ENCODE measurements around the gene ADAMTS1. TPM values are rescaled to one million over a fixed set of nuclear protein-coding genes. Genes with fewer than 3 reads are reported as not detected.

Gene ADAMTS1
- total and polyA plus RNA-seq, 2 of the 13 experiments (the other 11 are each of a cell fraction or from before 2014, with no cell fraction given), result 0.02 to 0.11 TPM

DNA sequence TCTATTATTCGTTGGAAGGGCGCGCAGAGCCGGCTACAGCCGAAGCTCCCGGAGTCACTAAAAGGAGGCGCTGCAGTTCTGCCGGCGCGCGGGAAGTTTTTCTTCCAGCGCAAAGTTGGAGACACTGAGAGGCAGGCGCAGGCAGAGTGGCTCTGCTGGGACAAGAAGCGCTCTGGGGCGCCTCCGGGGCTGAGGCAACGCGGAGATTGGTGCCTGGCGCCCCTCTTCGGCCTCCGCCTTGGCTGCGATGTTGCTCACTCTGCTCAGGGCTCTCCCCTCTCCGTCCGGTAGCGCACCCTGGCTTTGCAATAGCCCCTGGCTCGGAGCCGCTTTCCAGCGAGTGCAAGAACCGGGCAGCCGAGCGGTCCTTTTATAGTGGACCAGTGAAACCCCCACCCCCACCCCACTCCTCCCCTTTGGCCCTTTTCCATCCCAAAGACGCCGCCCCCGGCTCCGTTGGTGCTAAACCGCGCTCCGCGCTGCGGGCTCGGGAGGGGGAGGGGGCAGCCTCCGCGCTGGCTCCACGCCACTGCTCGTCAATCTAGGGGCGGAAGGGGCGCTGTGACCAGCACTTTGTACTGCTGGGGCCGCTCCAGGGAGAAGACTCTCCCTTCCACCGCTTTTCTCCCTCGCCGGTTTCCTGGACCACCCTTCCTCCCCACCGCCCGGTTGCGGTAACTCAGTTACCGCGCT is at the start of gene ADAMTS1 (continued):
- TF ChIP-seq POLR2AphosphoS5 (IDR thresholded peaks at IDR 0.05; ENCODE audit: low read depth, low read length), result no peak
- TF ChIP-seq, protein P1, sequence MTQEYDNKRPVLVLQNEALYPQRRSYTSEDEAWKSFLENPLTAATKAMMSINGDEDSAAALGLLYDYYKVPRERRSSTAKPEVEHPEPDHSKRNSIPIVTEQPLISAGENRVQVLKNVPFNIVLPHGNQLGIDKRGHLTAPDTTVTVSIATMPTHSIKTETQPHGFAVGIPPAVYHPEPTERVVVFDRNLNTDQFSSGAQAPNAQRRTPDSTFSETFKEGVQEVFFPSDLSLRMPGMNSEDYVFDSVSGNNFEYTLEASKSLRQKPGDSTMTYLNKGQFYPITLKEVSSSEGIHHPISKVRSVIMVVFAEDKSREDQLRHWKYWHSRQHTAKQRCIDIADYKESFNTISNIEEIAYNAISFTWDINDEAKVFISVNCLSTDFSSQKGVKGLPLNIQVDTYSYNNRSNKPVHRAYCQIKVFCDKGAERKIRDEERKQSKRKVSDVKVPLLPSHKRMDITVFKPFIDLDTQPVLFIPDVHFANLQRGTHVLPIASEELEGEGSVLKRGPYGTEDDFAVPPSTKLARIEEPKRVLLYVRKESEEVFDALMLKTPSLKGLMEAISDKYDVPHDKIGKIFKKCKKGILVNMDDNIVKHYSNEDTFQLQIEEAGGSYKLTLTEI (CRISPR knock-in tag; conservative IDR thresholded peaks at IDR 0.05), result no peak

DNA sequence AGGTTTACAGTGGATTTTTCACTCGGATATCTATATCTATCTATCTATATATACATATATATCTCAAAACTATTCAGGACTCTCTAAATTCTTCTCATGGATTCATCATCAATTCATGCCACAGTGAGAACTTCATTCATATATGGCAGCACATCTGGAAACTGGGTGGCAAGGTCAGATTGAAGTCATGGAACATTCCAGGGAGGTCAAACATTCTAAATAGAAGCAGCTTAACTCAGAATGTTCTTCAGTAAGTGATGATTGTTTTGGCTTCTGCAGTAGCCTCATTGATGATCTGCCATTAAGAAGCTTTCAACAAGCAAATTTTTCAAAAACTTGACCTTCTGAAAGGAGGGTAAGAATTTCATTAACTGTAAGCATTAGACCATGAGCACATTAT is 46.9 kb upstream of the ADAMTS1 start:
- POLR2A ChIA-PET, result no interaction called here
- WGBS (ENCODE audit: low lambda C conversion rate), result 0% methylated on average over 1 of the region's 1 CpG
- H3K4me2 ChIP-seq (ENCODE audit: low read depth, low read length), result no peak overlapping the region
- no peak overlapping the region for H2AFZ ChIP-seq (ENCODE audit: low read length)
- no peak for ATAC-seq
- peaks cover 76% of the 10 kb centered on the region for H3K9me3 ChIP-seq (ENCODE audit: low read length)
- H3K27me3 ChIP-seq (ENCODE audit: control insufficient read depth in 1 of 2, insufficient read depth in 2 of 2, low read length in 2 of 2), result no peaks in the 10 kb centered on the region
- no peak for DNase-seq (ENCODE audit: low spot score)
- CTCF ChIA-PET (ENCODE audit: low intra/inter-chr PET ratio, low total read pairs), result no interaction called here
- intact Hi-C loops (cut with micrococcal nuclease; ENCODE audit: unreplicated experiment), result no loop called here
- no TSS peak for BruUV-seq (replicated peaks)
- no peaks in the 10 kb centered on the region for H4K20me1 ChIP-seq (ENCODE audit: insufficient read depth, low read length)
- no peaks in the 10 kb centered on the region for H3K4me1 ChIP-seq (ENCODE audit: insufficient read depth, low read length)
- no peak overlapping the region for H3K4me3 ChIP-seq (replicated peaks in 1 of 3; ENCODE audit: insufficient read depth in 1 of 3, low read depth in 2 of 3, low read length in 3 of 3)
- H3K36me3 ChIP-seq (replicated peaks in 1 of 2; ENCODE audit: control insufficient read depth in 1 of 2, insufficient read depth in 2 of 2, low read length in 2 of 2), result no peaks in the 10 kb centered on the region
- no peaks in the 10 kb centered on the region for H3K79me2 ChIP-seq (ENCODE audit: insufficient read depth, low read length)
- no peak for FAIRE-seq
- H3K27ac ChIP-seq (ENCODE audit: extremely low read length, insufficient read depth, low read length), result no peak overlapping the region
- H3K9ac ChIP-seq (ENCODE audit: insufficient read depth, low read depth, low read length), result no peak overlapping the region
- in situ Hi-C loops (cut with HindIII; ENCODE audit: extremely low pct_ligation_motif_present, low pct_unique_long_range_greater_than_20kb), result no loop called here
- TF ChIP-seq ZNF660 (CRISPR knock-in tag; IDR thresholded peaks at IDR 0.05; ENCODE audit: borderline replicate concordance, low read depth) (no peak), MXI1 (IDR thresholded peaks at IDR 0.05; ENCODE audit: borderline replicate concordance, low read depth, low read length) (no peak), SNAI1 (CRISPR knock-in tag; IDR thresholded peaks at IDR 0.05; ENCODE audit: borderline replicate concordance) (no peak), JUNB (CRISPR knock-in tag; IDR thresholded peaks at IDR 0.05; ENCODE audit: borderline replicate concordance) (no peak), ZFP36L1 (CRISPR knock-in tag; IDR thresholded peaks at IDR 0.05) (no peak), SOX6 (IDR thresholded peaks at IDR 0.05) (no peak), SOX6 (CRISPR knock-in tag; IDR thresholded peaks at IDR 0.05) (no peak)
- TF ChIP-seq, protein P2, sequence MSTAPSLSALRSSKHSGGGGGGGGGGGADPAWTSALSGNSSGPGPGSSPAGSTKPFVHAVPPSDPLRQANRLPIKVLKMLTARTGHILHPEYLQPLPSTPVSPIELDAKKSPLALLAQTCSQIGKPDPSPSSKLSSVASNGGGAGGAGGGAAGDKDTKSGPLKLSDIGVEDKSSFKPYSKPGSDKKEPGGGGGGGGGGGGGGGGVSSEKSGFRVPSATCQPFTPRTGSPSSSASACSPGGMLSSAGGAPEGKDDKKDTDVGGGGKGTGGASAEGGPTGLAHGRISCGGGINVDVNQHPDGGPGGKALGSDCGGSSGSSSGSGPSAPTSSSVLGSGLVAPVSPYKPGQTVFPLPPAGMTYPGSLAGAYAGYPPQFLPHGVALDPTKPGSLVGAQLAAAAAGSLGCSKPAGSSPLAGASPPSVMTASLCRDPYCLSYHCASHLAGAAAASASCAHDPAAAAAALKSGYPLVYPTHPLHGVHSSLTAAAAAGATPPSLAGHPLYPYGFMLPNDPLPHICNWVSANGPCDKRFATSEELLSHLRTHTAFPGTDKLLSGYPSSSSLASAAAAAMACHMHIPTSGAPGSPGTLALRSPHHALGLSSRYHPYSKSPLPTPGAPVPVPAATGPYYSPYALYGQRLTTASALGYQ (CRISPR knock-in tag; IDR thresholded peaks at IDR 0.05), result no peak
- TF ChIP-seq, protein P3, sequence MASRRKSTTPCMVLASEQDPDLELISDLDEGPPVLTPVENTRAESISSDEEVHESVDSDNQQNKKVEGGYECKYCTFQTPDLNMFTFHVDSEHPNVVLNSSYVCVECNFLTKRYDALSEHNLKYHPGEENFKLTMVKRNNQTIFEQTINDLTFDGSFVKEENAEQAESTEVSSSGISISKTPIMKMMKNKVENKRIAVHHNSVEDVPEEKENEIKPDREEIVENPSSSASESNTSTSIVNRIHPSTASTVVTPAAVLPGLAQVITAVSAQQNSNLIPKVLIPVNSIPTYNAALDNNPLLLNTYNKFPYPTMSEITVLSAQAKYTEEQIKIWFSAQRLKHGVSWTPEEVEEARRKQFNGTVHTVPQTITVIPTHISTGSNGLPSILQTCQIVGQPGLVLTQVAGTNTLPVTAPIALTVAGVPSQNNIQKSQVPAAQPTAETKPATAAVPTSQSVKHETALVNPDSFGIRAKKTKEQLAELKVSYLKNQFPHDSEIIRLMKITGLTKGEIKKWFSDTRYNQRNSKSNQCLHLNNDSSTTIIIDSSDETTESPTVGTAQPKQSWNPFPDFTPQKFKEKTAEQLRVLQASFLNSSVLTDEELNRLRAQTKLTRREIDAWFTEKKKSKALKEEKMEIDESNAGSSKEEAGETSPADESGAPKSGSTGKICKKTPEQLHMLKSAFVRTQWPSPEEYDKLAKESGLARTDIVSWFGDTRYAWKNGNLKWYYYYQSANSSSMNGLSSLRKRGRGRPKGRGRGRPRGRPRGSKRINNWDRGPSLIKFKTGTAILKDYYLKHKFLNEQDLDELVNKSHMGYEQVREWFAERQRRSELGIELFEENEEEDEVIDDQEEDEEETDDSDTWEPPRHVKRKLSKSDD (CRISPR knock-in tag; IDR thresholded peaks at IDR 0.05; ENCODE audit: low read depth), result no peak

Measured in HepG2 (cell line).